OCI-LY3 (cell line): ENCODE data around the gene UBE2B.
"Not testable (repeated sequence)": the region's sequence is repeated elsewhere in the genome, so short reads cannot be mapped to it uniquely, and the experiment has no call there.

Experiments
- H2AFZ ChIP-seq: fragments of 200-600, 300-600 bp; shearing (Covaris generic); 2 replicates; pipeline ENCODE4 v1.6.0; 2014; ENCODE audit warnings: antibody characterized with exemption, low read depth, low read length
- H3K27ac ChIP-seq: fragments of 200-600, 300-600 bp; sonication (generic); 2 replicates; pipeline ENCODE4 v1.5.1; 2014; ENCODE audit warnings: mild to moderate bottlenecking, low read length, moderate library complexity, mixed read lengths
- H3K27me3 ChIP-seq: fragments of 200-600, 300-600 bp; sonication (generic); 2 replicates; pipeline ENCODE4 v1.6.1; 2014; ENCODE audit warnings: low read depth, low read length, mixed read lengths
- H3K36me3 ChIP-seq: fragments of 200-600, 300-600 bp; sonication (generic); replicated peaks from 2 replicates; pipeline ENCODE3; 2014; ENCODE audit warnings: low read depth, low read length, mixed read lengths
- H3K4me1 ChIP-seq: fragments of 300-600, 200-600 bp; sonication (generic); 2 replicates; pipeline ENCODE4 v1.6.1; 2014; ENCODE audit warnings: low read length, mixed read lengths
- H3K4me2 ChIP-seq: fragments of 200-600, 300-600 bp; sonication (generic); 2 replicates; pipeline ENCODE4 v1.6.1; 2014; ENCODE audit warnings: low read length, mixed read lengths
- H3K4me3 ChIP-seq: fragments of 300-600, 200-600 bp; sonication (generic); 2 replicates; pipeline ENCODE4 v1.5.1; 2014; ENCODE audit warnings: antibody characterized with exemption, mild to moderate bottlenecking, low read length, moderate library complexity
- H3K79me2 ChIP-seq: fragments of 300-600, 200-600 bp; shearing (Covaris generic); 2 replicates; pipeline ENCODE4 v1.6.1; 2014; ENCODE audit warnings: mild to moderate bottlenecking, low read length, mixed read lengths
- H3K9ac ChIP-seq: fragments of 300-600, 200-600 bp; shearing (Covaris generic); 2 replicates; pipeline ENCODE4 v1.6.0; 2014; ENCODE audit warnings: mild to moderate bottlenecking, low read length, moderate library complexity
- H3K9me3 ChIP-seq: fragments of 200-600, 300-600 bp; shearing (Covaris generic); 2 replicates; pipeline ENCODE4 v1.6.1; 2014; ENCODE audit warnings: low read length, mixed read lengths; ENCODE audit not compliant: insufficient read depth
- H4K20me1 ChIP-seq: fragments of 200-600, 300-600 bp; sonication (generic); 2 replicates; pipeline ENCODE4 v1.6.1; 2016; ENCODE audit warnings: low read length, mixed read lengths; ENCODE audit not compliant: insufficient read depth
- EZH2phosphoT487 ChIP-seq: fragments of 200-600 bp; shearing (Covaris generic); IDR thresholded peaks from 2 replicates; pipeline ENCODE4 v1.6.1; 2018; ENCODE audit warnings: antibody characterized with exemption, mixed run types, low read depth
- TF ChIP-seq, protein P1 (sequence below): fragments of 200-600, 300-600 bp; sonication (generic); IDR thresholded peaks from 2 replicates; pipeline ENCODE4 v1.5.1; 2014; ENCODE audit warnings: antibody characterized with exemption, low read length, low read depth

UBE2B gene

DNA sequence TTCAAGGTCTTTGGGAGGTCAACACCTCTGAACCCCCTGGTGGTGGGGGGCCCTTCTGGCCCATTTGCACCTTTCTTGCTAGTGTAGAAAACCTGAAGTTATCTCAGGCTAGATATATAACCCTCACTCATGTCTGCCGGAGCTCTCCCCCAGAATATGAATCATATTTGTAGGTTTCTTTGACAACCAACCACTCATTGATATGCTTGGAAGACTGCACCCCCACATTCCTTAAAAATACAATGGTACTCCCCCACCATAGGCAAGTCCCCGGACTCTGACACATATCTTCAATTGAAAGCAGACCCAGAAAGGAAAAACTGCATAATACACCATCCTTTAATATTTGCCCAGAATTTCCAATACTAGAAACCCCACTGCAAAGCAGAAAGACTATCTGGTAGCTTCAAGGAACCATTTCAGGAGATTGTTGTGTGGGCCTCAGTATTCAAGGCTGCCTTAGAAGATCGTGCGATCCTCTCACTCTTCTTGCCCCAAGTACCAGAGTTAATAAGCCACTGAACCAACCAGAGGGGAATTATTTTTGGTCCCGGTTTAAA, 978 bp upstream of the UBE2B start:
- Histone ChIP-seq H3K4me2 (peak overlapping the region; percentile 95), H3K9me3 (no peaks in the 10 kb centered on the region), H3K27ac (peak overlapping the region; percentile 81), H3K4me3 (peak overlapping the region; percentile 97), H3K4me1 (peaks cover 26% of the 10 kb centered on the region), H4K20me1 (peaks cover 12% of the 10 kb centered on the region), H3K9ac (peak overlapping the region; percentile 99), H3K27me3 (no peaks in the 10 kb centered on the region), H2AFZ (peak overlapping the region; percentile 75), H3K36me3 (peaks cover 4% of the 10 kb centered on the region), H3K79me2 (peaks cover 64% of the 10 kb centered on the region)
- TF ChIP-seq EZH2phosphoT487: no peak
- TF ChIP-seq, protein P1, sequence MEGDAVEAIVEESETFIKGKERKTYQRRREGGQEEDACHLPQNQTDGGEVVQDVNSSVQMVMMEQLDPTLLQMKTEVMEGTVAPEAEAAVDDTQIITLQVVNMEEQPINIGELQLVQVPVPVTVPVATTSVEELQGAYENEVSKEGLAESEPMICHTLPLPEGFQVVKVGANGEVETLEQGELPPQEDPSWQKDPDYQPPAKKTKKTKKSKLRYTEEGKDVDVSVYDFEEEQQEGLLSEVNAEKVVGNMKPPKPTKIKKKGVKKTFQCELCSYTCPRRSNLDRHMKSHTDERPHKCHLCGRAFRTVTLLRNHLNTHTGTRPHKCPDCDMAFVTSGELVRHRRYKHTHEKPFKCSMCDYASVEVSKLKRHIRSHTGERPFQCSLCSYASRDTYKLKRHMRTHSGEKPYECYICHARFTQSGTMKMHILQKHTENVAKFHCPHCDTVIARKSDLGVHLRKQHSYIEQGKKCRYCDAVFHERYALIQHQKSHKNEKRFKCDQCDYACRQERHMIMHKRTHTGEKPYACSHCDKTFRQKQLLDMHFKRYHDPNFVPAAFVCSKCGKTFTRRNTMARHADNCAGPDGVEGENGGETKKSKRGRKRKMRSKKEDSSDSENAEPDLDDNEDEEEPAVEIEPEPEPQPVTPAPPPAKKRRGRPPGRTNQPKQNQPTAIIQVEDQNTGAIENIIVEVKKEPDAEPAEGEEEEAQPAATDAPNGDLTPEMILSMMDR: no peak

GRCh38 chr5:134371834-134372340, 518 bp downstream of the UBE2B start:
- H3K36me3 ChIP-seq: peaks cover 5% of the 10 kb centered on the region
- H3K79me2 ChIP-seq: peaks cover 50% of the 10 kb centered on the region
- peak overlapping the region; percentile 17; the same call in 1 of the 2 replicates for H2AFZ ChIP-seq
- H4K20me1 ChIP-seq: peaks cover 12% of the 10 kb centered on the region
- H3K27me3 ChIP-seq: no peaks in the 10 kb centered on the region
- no peak for TF ChIP-seq EZH2phosphoT487
- TF ChIP-seq, protein P1: no peak
- peak overlapping the region; percentile 97 for H3K4me3 ChIP-seq
- H3K27ac ChIP-seq: peak overlapping the region; percentile 81
- peak overlapping the region; percentile 99 for H3K9ac ChIP-seq
- no peaks in the 10 kb centered on the region for H3K9me3 ChIP-seq
- peaks cover 20% of the 10 kb centered on the region for H3K4me1 ChIP-seq
- H3K4me2 ChIP-seq: peak overlapping the region; percentile 95

DNA sequence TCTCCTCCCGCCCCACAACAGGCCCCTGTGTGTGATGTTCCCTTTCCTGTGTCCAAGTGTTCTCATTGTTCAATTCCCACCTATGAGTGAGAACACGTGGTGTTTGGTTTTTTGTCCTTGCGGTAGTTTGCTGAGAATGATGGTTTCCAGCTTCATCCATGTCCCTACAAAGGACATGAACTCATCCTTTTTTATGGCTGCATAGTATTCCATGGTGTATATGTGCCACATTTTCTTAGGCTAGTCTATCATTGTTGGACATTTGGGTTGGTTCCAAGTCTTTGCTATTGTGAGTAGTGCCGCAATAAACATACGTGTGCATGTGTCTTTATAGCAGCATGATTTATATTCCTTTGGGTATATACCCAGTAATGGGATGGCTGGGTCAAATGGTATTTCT, 2.3 kb downstream of the UBE2B start:
- Histone ChIP-seq H4K20me1 (peaks cover 12% of the 10 kb centered on the region), H3K36me3 (peaks cover 11% of the 10 kb centered on the region)
- H3K4me2 ChIP-seq: not testable (repeated sequence)

GRCh38 chr5:134374232-134374631, 2.9 kb downstream of the UBE2B start:
- Histone ChIP-seq H2AFZ (no peak overlapping the region), H3K27me3 (no peaks in the 10 kb centered on the region), H3K4me3 (no peak overlapping the region), H3K36me3 (peaks cover 11% of the 10 kb centered on the region), H3K4me1 (peaks cover 16% of the 10 kb centered on the region), H3K27ac (no peak overlapping the region), H4K20me1 (peaks cover 12% of the 10 kb centered on the region), H3K9ac (no peak overlapping the region), H3K79me2 (peaks cover 50% of the 10 kb centered on the region), H3K4me2 (no peak overlapping the region), H3K9me3 (no peaks in the 10 kb centered on the region)
- no peak for TF ChIP-seq EZH2phosphoT487

More for the DNA sequence above, 2.3 kb downstream of the UBE2B start:
- Histone ChIP-seq H3K4me1 (peaks cover 16% of the 10 kb centered on the region), H3K79me2 (peaks cover 50% of the 10 kb centered on the region)
- H3K9ac ChIP-seq, H2AFZ ChIP-seq, H3K27ac ChIP-seq, H3K27me3 ChIP-seq, H3K4me3 ChIP-seq, H3K9me3 ChIP-seq: not testable (repeated sequence)

- H3K36me3 ChIP-seq: peaks cover 15% of the 10 kb centered on the region
These were observed 9.0 kb downstream of the UBE2B start for GRCh38 chr5:134380346-134380745.

DNA sequence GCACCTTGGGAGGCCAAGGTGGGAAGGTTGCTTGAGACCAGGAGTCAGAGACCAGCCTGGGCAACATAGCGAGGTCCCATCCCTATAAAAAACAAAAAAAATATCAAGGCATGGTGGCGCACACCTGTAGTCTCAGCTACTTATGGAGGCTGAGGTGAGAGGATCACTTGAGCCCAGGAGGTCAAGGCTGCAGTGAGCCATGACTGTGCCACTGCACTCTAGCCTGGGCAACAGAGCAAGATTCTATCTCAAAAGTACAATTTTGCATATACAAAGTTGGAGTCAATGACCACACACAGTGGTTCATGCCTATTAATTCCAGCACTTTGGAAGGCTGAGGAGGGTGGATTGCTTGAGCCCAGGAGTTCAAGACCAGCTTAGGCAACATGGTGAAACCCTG, 10.8 kb downstream of the UBE2B start:
- H3K4me3 ChIP-seq, H3K9me3 ChIP-seq, H3K4me1 ChIP-seq, H3K9ac ChIP-seq, H3K27me3 ChIP-seq, H4K20me1 ChIP-seq, H3K27ac ChIP-seq, H2AFZ ChIP-seq, H3K79me2 ChIP-seq, H3K4me2 ChIP-seq: not testable (repeated sequence)
- peaks cover 14% of the 10 kb centered on the region for H3K36me3 ChIP-seq

More at GRCh38 chr5:134380346-134380745, 9.0 kb downstream of the UBE2B start:
- Histone ChIP-seq H3K27ac (no peak overlapping the region), H3K4me1 (peaks cover 4% of the 10 kb centered on the region; the same call in 1 of the 2 replicates), H3K9me3 (no peaks in the 10 kb centered on the region), H4K20me1 (no peaks in the 10 kb centered on the region), H3K27me3 (no peaks in the 10 kb centered on the region), H3K79me2 (peaks cover under 1% of the 10 kb centered on the region), H3K9ac (no peak overlapping the region), H3K4me2 (no peak overlapping the region), H2AFZ (no peak overlapping the region), H3K4me3 (no peak overlapping the region)
- TF ChIP-seq EZH2phosphoT487: no peak
- TF ChIP-seq, protein P1: no peak
